HepG2 (cell line): ENCODE data around the gene SLC25A33. TPM values are rescaled to one million over a fixed set of nuclear protein-coding genes. Genes with fewer than 3 reads are reported as not detected.

ENCODE experiments used
- ATAC-seq: fragments of 200-7000 bp; cut with Tn5 transposase; 3 replicates; pipeline ENCODE4 v1.9.1; 2020; ENCODE audit warnings: mild to moderate bottlenecking, moderate library complexity
- BruUV-seq: library from RNA; stranded (reverse); fragments of 400-500 nt; replicated peaks from 2 replicates; lab custom pipeline; 2021; lab: Mats Ljungman, UMichigan
- CTCF ChIA-PET: fragments of 300-600 bp; formaldehyde crosslinking; extraction: SDS; loops from one replicate; lab custom pipeline; 2021; ENCODE audit warnings: low total read pairs, inconsistent platforms, low intra/inter-chr PET ratio; lab: Yijun Ruan, JAX
- POLR2A ChIA-PET: fragments of 350-600 bp; sonication (Branson Sonifier 250); formaldehyde crosslinking; loops from one replicate; lab custom pipeline; 2020; ENCODE audit warnings: antibody characterized with exemption, inconsistent platforms; lab: Yijun Ruan, JAX
- DNase-seq: peaks from one replicate; pipeline ENCODE4 v3.0.0-alpha.2; 2015; ENCODE audit warnings: low spot score
- FAIRE-seq: peaks from 3 replicates; lab custom pipeline; 2011; peaks lifted over from hg19 to GRCh38; lab: Jason Lieb, UNC
- H2AFZ ChIP-seq: one replicate; pipeline ENCODE4 v1.6.1; 2011; ENCODE audit warnings: low read length, inconsistent platforms
- H3K27ac ChIP-seq: fragments of 300-600 bp; 3 replicates; pipeline ENCODE4 v1.8.0; 2011; ENCODE audit warnings: mixed run types, mild to moderate bottlenecking, mixed read lengths, low read length, inconsistent platforms; ENCODE audit not compliant: insufficient read depth; ENCODE audit errors: extremely low read length
- H3K27me3 ChIP-seq, 2 experiments: fragments of 200-600 bp in 1 of 2; 2 replicates in 1 of 2; 3 replicates in 1 of 2; pipeline versions ENCODE4 v1.6.0 to v1.8.0; 2011; ENCODE audit warnings: low read length in 2 of 2, mild to moderate bottlenecking in 2 of 2, moderate library complexity in 2 of 2, inconsistent platforms in 1 of 2; ENCODE audit not compliant: insufficient read depth in 2 of 2, control insufficient read depth in 1 of 2
- H3K36me3 ChIP-seq, 2 experiments: fragments of 200-600 bp in 1 of 2; replicated peaks in 1 of 2; 2 replicates in 1 of 2; 3 replicates in 1 of 2; pipeline versions ENCODE4 v1.5.1 to v1.8.0; 2011; ENCODE audit warnings: low read length in 2 of 2, inconsistent platforms in 1 of 2; ENCODE audit not compliant: insufficient read depth in 2 of 2, control insufficient read depth in 1 of 2
- H3K4me1 ChIP-seq: 2 replicates; pipeline ENCODE4 v1.5.1; 2012; ENCODE audit warnings: low read length, inconsistent platforms; ENCODE audit not compliant: insufficient read depth
- H3K4me2 ChIP-seq: 2 replicates; pipeline ENCODE4 v1.6.0; 2011; ENCODE audit warnings: low read depth, low read length, inconsistent platforms
- H3K4me3 ChIP-seq, 3 experiments: fragments of 200-600 bp in 1 of 3; sonication (generic), shearing (Covaris generic) in 1 of 3; replicated peaks in 1 of 3; 2 replicates each; pipeline ENCODE4 v1.5.1; 2011 to 2016; ENCODE audit warnings: low read length in 3 of 3, inconsistent platforms in 2 of 3, low read depth in 2 of 3, mild to moderate bottlenecking in 2 of 3, control low read depth in 1 of 3, mixed read lengths in 1 of 3; ENCODE audit not compliant: insufficient read depth in 1 of 3
- H3K79me2 ChIP-seq: one replicate; pipeline ENCODE4 v1.6.1; 2011; ENCODE audit warnings: low read length, inconsistent platforms; ENCODE audit not compliant: insufficient read depth
- H3K9ac ChIP-seq: 2 replicates; pipeline ENCODE4 v1.6.0; 2011; ENCODE audit warnings: mild to moderate bottlenecking, low read depth, low read length, inconsistent platforms; ENCODE audit not compliant: insufficient read depth
- H3K9me3 ChIP-seq: 2 replicates; pipeline ENCODE4 v1.5.1; 2012; ENCODE audit warnings: mild to moderate bottlenecking, low read length
- H4K20me1 ChIP-seq: 2 replicates; pipeline ENCODE4 v1.6.0; 2011; ENCODE audit warnings: inconsistent platforms, mild to moderate bottlenecking, low read length, moderate library complexity; ENCODE audit not compliant: insufficient read depth
- CREM ChIP-seq, 2 experiments: sonication (generic) in 1 of 2; formaldehyde crosslinking in 1 of 2; IDR thresholded peaks; 2 replicates each; pipeline versions ENCODE4 v1.4.0 to v1.6.1; 2016 to 2020; ENCODE audit warnings: antibody characterized with exemption in 1 of 2, mild to moderate bottlenecking in 1 of 2, missing genetic modification reagents in 1 of 2
- EZH2 ChIP-seq: conservative IDR thresholded peaks from 2 replicates; pipeline ENCODE4 v1.6.1; 2012; ENCODE audit warnings: mild to moderate bottlenecking, low read depth, low read length, moderate library complexity
- NFIC ChIP-seq: IDR thresholded peaks from 2 replicates; pipeline ENCODE4 v1.6.1; 2012; ENCODE audit warnings: mild to moderate bottlenecking, low read length, inconsistent platforms
- RARG ChIP-seq: sonication (generic); formaldehyde crosslinking; IDR thresholded peaks from 2 replicates; pipeline ENCODE4 v1.4.0; 2020; ENCODE audit warnings: low read depth, mild to moderate bottlenecking, missing genetic modification reagents
- ZFP41 ChIP-seq: sonication (generic); formaldehyde crosslinking; IDR thresholded peaks from 2 replicates; pipeline ENCODE4 v1.4.0; 2020; ENCODE audit warnings: mild to moderate bottlenecking, missing genetic modification reagents, borderline replicate concordance
- ZNF274 ChIP-seq: sonication (generic); formaldehyde crosslinking; IDR thresholded peaks from 2 replicates; pipeline ENCODE4 v1.5.1; 2020; ENCODE audit warnings: mild to moderate bottlenecking, missing genetic modification reagents
- ZSCAN12 ChIP-seq: sonication (generic); formaldehyde crosslinking; IDR thresholded peaks from 2 replicates; pipeline ENCODE4 v1.9.0; 2021; ENCODE audit warnings: mild to moderate bottlenecking, missing genetic modification reagents
- WGBS: methylation state at CpG from one replicate; pipeline ENCODE4 v1.1.6; 2017; ENCODE audit warnings: low lambda C conversion rate; 5-methylcytosine and 5-hydroxymethylcytosine counted together
- in situ Hi-C: cut with HindIII; loops from 2 replicates; pipeline ENCODE4 v1.10.0; 2017; ENCODE audit warnings: low pct_unique_long_range_greater_than_20kb; ENCODE audit not compliant: extremely low pct_ligation_motif_present
- intact Hi-C: fragments of 100-400 bp; cut with micrococcal nuclease; formaldehyde crosslinking; loops from one replicate; pipeline ENCODE4 v1.10.0; 2022; ENCODE audit not compliant: unreplicated experiment
- polyA plus RNA-seq, 8 experiments: library from polyadenylated mRNA; depleted of rRNA in 3 of 8; stranded (reverse) in 7 of 8; unstranded in 1 of 8; fragments of >200 nt; fragmentation: Illumina TruSeq in 4 of 8; extraction: Trizol in 4 of 8; gene quantifications; 2 replicates each; pipeline versions ENCODE4 v1.2.1 to v1.2.3, GENCODE V29; 2011 to 2016; ENCODE audit warnings: low read depth in 4 of 8, missing spikeins in 1 of 8, mixed read lengths in 1 of 8; ENCODE audit not compliant: insufficient read depth in 1 of 8
- total RNA-seq, 5 experiments: library from RNA; depleted of rRNA; stranded (reverse); fragments of >200 nt; fragmentation: Illumina TruSeq; extraction: Trizol; gene quantifications; 2 replicates each; pipeline ENCODE4 v1.2.3, GENCODE V29; 2016; ENCODE audit warnings: low read depth in 1 of 5
- TF ChIP-seq, protein P1 (sequence below): sonication (generic); formaldehyde crosslinking; IDR thresholded peaks from 2 replicates; pipeline ENCODE4 v1.5.0; 2020; ENCODE audit warnings: missing genetic modification reagents
- TF ChIP-seq, protein P2 (sequence below): sonication (generic); formaldehyde crosslinking; IDR thresholded peaks from 2 replicates; pipeline ENCODE4 v1.5.0; 2020; ENCODE audit warnings: mild to moderate bottlenecking, missing genetic modification reagents

SLC25A33 gene
- total and polyA plus RNA-seq, 2 of the 13 experiments (the other 11 are each of a cell fraction or from before 2014, with no cell fraction given): 15.4 to 50.3 TPM

DNA sequence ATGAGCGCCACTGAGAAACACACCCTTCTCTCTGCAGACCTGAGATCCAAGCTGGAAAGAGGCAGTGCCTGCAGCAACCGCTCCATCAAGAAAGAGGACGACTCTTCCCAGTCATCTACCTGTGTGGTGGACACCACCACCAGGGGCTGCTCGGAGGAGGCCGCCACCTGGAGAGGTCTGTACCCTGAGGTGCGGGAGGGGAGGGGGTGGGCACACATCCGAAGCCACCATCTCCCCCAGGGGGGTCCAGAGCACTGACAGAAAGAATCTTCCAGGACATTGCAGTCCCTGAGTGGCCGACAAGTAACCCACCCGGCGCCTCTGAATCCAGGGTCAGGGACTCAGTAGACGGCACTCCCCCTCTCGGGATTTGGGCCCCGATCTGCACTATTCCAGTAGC is 72.5 kb downstream of the SLC25A33 start (continued):
- TF ChIP-seq, protein P1, sequence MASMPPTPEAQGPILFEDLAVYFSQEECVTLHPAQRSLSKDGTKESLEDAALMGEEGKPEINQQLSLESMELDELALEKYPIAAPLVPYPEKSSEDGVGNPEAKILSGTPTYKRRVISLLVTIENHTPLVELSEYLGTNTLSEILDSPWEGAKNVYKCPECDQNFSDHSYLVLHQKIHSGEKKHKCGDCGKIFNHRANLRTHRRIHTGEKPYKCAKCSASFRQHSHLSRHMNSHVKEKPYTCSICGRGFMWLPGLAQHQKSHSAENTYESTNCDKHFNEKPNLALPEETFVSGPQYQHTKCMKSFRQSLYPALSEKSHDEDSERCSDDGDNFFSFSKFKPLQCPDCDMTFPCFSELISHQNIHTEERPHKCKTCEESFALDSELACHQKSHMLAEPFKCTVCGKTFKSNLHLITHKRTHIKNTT (CRISPR knock-in tag): no peak
- TF ChIP-seq, all 625 proteins: peak for 0

DNA sequence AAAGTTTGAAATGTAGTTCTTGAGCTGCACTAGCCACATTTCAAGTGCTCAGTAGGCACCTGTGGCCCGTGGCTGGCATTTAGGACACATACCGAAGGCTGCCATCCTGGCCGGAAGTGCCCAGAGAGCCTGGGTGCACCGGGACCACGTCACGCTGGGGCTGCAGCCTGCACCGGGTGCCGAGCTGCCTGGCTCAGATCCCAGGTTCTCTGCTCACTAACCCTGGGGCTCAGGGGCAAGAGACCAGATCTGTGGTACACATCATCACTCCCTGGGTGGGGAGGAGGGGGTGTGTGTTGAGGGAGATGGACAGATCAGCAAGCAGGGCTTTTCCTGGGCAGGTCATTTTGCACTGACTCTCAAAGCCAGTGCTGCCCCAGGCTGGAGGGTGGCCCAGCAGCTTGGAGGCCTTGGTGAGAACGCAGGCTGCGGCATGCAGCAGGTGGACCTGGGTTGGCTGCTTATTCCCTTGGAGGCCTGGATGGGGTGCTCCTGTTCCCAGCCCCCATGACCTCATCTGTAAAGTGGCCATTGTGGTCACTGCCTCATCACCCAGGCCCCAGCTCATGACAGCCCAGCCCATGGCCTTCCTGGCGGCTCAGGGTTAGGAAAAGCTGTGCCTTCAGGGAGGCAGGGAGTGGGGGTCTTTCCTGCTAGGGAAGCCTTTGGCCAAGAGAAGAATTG is 73.0 kb downstream of the SLC25A33 start:
- Histone ChIP-seq H3K4me1 (0 out of 2 replicates have a peak, but pooled peaks cover 5% of the 10 kb centered on the region), H3K9me3 (no peaks in the 10 kb centered on the region), H3K79me2 (no peaks in the 10 kb centered on the region), H3K36me3 (peaks cover 16 to 27% of the 10 kb centered on the region in 2 experiments; a peak in 3 of 5 replicates), H2AFZ (no peak overlapping the region), H3K9ac (no peak overlapping the region), H3K4me3 (no peak overlapping the region), H3K27ac (no peak overlapping the region), H4K20me1 (no peaks in the 10 kb centered on the region), H3K4me2 (no peak overlapping the region), H3K27me3 (no peaks in the 10 kb centered on the region)
- POLR2A ChIA-PET: no interaction called here
- no peak for DNase-seq
- ATAC-seq: no peak
- CTCF ChIA-PET: no interaction called here
- in situ Hi-C loops (no loop called here), intact Hi-C loops (no loop called here)
- 95% methylated on average over 9 of the region's 11 CpGs for WGBS
- BruUV-seq: no TSS peak
- no peak for FAIRE-seq
- TF ChIP-seq NFIC (no peak), EZH2 (no peak), ZSCAN12 (CRISPR knock-in tag) (no peak), RARG (CRISPR knock-in tag) (no peak), CREM (IDR thresholded peaks at IDR 0.05) (no peak), CREM (CRISPR knock-in tag; IDR thresholded peaks at IDR 0.05) (no peak), ZNF274 (CRISPR knock-in tag) (no peak), ZFP41 (CRISPR knock-in tag) (no peak)
- TF ChIP-seq, protein P2, sequence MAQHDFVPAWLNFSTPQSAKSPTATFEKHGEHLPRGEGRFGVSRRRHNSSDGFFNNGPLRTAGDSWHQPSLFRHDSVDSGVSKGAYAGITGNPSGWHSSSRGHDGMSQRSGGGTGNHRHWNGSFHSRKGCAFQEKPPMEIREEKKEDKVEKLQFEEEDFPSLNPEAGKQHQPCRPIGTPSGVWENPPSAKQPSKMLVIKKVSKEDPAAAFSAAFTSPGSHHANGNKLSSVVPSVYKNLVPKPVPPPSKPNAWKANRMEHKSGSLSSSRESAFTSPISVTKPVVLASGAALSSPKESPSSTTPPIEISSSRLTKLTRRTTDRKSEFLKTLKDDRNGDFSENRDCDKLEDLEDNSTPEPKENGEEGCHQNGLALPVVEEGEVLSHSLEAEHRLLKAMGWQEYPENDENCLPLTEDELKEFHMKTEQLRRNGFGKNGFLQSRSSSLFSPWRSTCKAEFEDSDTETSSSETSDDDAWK (CRISPR knock-in tag): no peak
